Naive B cell (primary cell): ENCODE results near the gene ZNF536. TPM values are rescaled to one million over a fixed set of nuclear protein-coding genes. Genes with fewer than 3 reads are reported as not detected.

ENCODE experiments used
- ATAC-seq, 2 donors: fragments of 150-1000 bp; cut with Tn5 transposase; 2 replicates each; pipeline ENCODE4 v1.10.0; 2021; ENCODE audit warnings: low read depth in 2 of 2, mild to moderate bottlenecking in 2 of 2, moderate library complexity in 2 of 2
- DNase-seq: peaks from one replicate; pipeline ENCODE4 v3.0.0; 2022
- H3K27ac Mint-ChIP-seq, 6 donors: one replicate each; pipeline ENCODE4 v1.8.0; 2020 to 2022; ENCODE audit warnings: mild to moderate bottlenecking in 6 of 6, mixed read lengths in 6 of 6, moderate library complexity in 5 of 6, inconsistent platforms in 2 of 6
- H3K27me3 Mint-ChIP-seq, 3 donors: one replicate each; pipeline ENCODE4 v1.8.0; 2021 to 2022; ENCODE audit warnings: mixed read lengths in 3 of 3, mild to moderate bottlenecking in 1 of 3
- H3K36me3 Mint-ChIP-seq, 2 donors: one replicate each; pipeline ENCODE4 v1.8.0; 2020 to 2022; ENCODE audit warnings: mixed read lengths in 2 of 2, inconsistent platforms in 1 of 2, mild to moderate bottlenecking in 1 of 2
- H3K4me1 Mint-ChIP-seq, 3 donors: one replicate each; pipeline ENCODE4 v1.8.0; 2020 to 2022; ENCODE audit warnings: mixed read lengths in 3 of 3, inconsistent platforms in 1 of 3, mild to moderate bottlenecking in 1 of 3, moderate library complexity in 1 of 3
- H3K4me3 Mint-ChIP-seq, 8 donors: one replicate each; pipeline ENCODE4 v1.8.0; 2020 to 2022; ENCODE audit warnings: mild to moderate bottlenecking in 8 of 8, mixed read lengths in 8 of 8, moderate library complexity in 8 of 8, inconsistent platforms in 2 of 8
- H3K9me3 Mint-ChIP-seq, 7 donors: one replicate each; pipeline ENCODE4 v1.8.0; 2020 to 2022; ENCODE audit warnings: mixed read lengths in 7 of 7, mild to moderate bottlenecking in 5 of 7, inconsistent platforms in 2 of 7, moderate library complexity in 1 of 7
- polyA plus RNA-seq, 6 donors: library from polyadenylated mRNA; unstranded; fragments of 300-500 nt; fragmentation: Illumina TruSeq; gene quantifications; one replicate each; pipeline ENCODE4 v1.2.3, GENCODE V29; 2021; ENCODE audit warnings: low read depth in 6 of 6

ZNF536 gene
- polyA plus RNA-seq, 6 donors from 2014 or later = 0.08 TPM; not detected in 5

GRCh38 chr19:30521937-30522336, 149.8 kb downstream of the ZNF536 start:
- H3K27me3 Mint-ChIP-seq = no peaks in the 10 kb centered on the region
- no peak overlapping the region for H3K27ac Mint-ChIP-seq
- DNase-seq (no peak), ATAC-seq (no peak)
- no peak overlapping the region for H3K4me3 Mint-ChIP-seq
- no peaks in the 10 kb centered on the region for H3K36me3 Mint-ChIP-seq
- peaks cover 0 to 2% (median 0%) of the 10 kb centered on the region in 7 donors for H3K9me3 Mint-ChIP-seq
- no peaks in the 10 kb centered on the region for H3K4me1 Mint-ChIP-seq

- H3K27ac Mint-ChIP-seq = no peak overlapping the region
- no peak overlapping the region for H3K4me3 Mint-ChIP-seq
- peaks cover 0 to 3% (median 0%) of the 10 kb centered on the region in 7 donors for H3K9me3 Mint-ChIP-seq
- H3K4me1 Mint-ChIP-seq = no peaks in the 10 kb centered on the region
- ATAC-seq (no peak), DNase-seq (no peak)
- H3K36me3 Mint-ChIP-seq = no peaks in the 10 kb centered on the region
- H3K27me3 Mint-ChIP-seq = no peaks in the 10 kb centered on the region
These were observed 150.2 kb downstream of the ZNF536 start for GRCh38 chr19:30522341-30522740.

- Mint-ChIP-seq H3K36me3 (no peaks in the 10 kb centered on the region), H3K27ac (no peak overlapping the region), H3K4me3 (no peak overlapping the region), H3K27me3 (no peaks in the 10 kb centered on the region), H3K4me1 (no peaks in the 10 kb centered on the region), H3K9me3 (peaks cover 0 to 5% (median 0%) of the 10 kb centered on the region in 7 donors)
- ATAC-seq = no peak
- no peak for DNase-seq
These were observed 151.6 kb downstream of the ZNF536 start for GRCh38 chr19:30523791-30524190.

GRCh38 chr19:30525383-30525782, 153.2 kb downstream of the ZNF536 start:
- H3K9me3 Mint-ChIP-seq = peaks cover 0 to 5% (median 0%) of the 10 kb centered on the region in 7 donors
- no peak overlapping the region for H3K27ac Mint-ChIP-seq
- ATAC-seq (no peak), DNase-seq (no peak)
- no peaks in the 10 kb centered on the region for H3K36me3 Mint-ChIP-seq
- H3K4me3 Mint-ChIP-seq = no peak overlapping the region
- H3K27me3 Mint-ChIP-seq = no peaks in the 10 kb centered on the region
- H3K4me1 Mint-ChIP-seq = no peaks in the 10 kb centered on the region

GRCh38 chr19:30528919-30529318, 156.7 kb downstream of the ZNF536 start:
- H3K36me3 Mint-ChIP-seq = no peaks in the 10 kb centered on the region
- ATAC-seq (no peak), DNase-seq (no peak)
- H3K27me3 Mint-ChIP-seq = no peaks in the 10 kb centered on the region
- no peaks in the 10 kb centered on the region for H3K4me1 Mint-ChIP-seq
- no peak overlapping the region for H3K27ac Mint-ChIP-seq
- peaks cover 0 to 5% (median 0%) of the 10 kb centered on the region in 7 donors for H3K9me3 Mint-ChIP-seq
- H3K4me3 Mint-ChIP-seq = no peak overlapping the region

GRCh38 chr19:30529876-30530275, 157.7 kb downstream of the ZNF536 start:
- Mint-ChIP-seq H3K4me3 (no peak overlapping the region), H3K9me3 (peaks cover 0 to 5% (median 0%) of the 10 kb centered on the region in 7 donors), H3K36me3 (no peaks in the 10 kb centered on the region), H3K27me3 (no peaks in the 10 kb centered on the region), H3K27ac (no peak overlapping the region), H3K4me1 (no peaks in the 10 kb centered on the region)
- ATAC-seq (no peak), DNase-seq (no peak)

GRCh38 chr19:30530751-30531150, 158.6 kb downstream of the ZNF536 start:
- no peak overlapping the region for H3K4me3 Mint-ChIP-seq
- peaks cover 0 to 5% (median 0%) of the 10 kb centered on the region in 7 donors for H3K9me3 Mint-ChIP-seq
- ATAC-seq (no peak), DNase-seq (no peak)
- no peak overlapping the region for H3K27ac Mint-ChIP-seq
- H3K36me3 Mint-ChIP-seq = no peaks in the 10 kb centered on the region
- H3K27me3 Mint-ChIP-seq = no peaks in the 10 kb centered on the region
- H3K4me1 Mint-ChIP-seq = no peaks in the 10 kb centered on the region

- no peaks in the 10 kb centered on the region for H3K4me1 Mint-ChIP-seq
- DNase-seq (no peak), ATAC-seq (no peak)
- no peak overlapping the region for H3K4me3 Mint-ChIP-seq
- no peaks in the 10 kb centered on the region for H3K36me3 Mint-ChIP-seq
- no peak overlapping the region for H3K27ac Mint-ChIP-seq
- no peaks in the 10 kb centered on the region for H3K27me3 Mint-ChIP-seq
- H3K9me3 Mint-ChIP-seq = peaks cover 0 to 10% (median 2%) of the 10 kb centered on the region in 7 donors
These were observed 162.8 kb downstream of the ZNF536 start for GRCh38 chr19:30535011-30535410.

GRCh38 chr19:30536975-30537374, 164.8 kb downstream of the ZNF536 start:
- peaks cover 0 to 10% (median 2%) of the 10 kb centered on the region in 7 donors for H3K9me3 Mint-ChIP-seq
- ATAC-seq (no peak), DNase-seq (no peak)
- no peak overlapping the region for H3K4me3 Mint-ChIP-seq
- no peak overlapping the region for H3K27ac Mint-ChIP-seq
- no peaks in the 10 kb centered on the region for H3K27me3 Mint-ChIP-seq
- H3K4me1 Mint-ChIP-seq = no peaks in the 10 kb centered on the region
- H3K36me3 Mint-ChIP-seq = no peaks in the 10 kb centered on the region

GRCh38 chr19:30539315-30539714, 167.1 kb downstream of the ZNF536 start:
- H3K27me3 Mint-ChIP-seq = no peaks in the 10 kb centered on the region
- DNase-seq (no peak), ATAC-seq (no peak)
- H3K36me3 Mint-ChIP-seq = no peaks in the 10 kb centered on the region
- peaks cover 0 to 10% (median 2%) of the 10 kb centered on the region in 7 donors for H3K9me3 Mint-ChIP-seq
- no peaks in the 10 kb centered on the region for H3K4me1 Mint-ChIP-seq
- no peak overlapping the region for H3K27ac Mint-ChIP-seq
- H3K4me3 Mint-ChIP-seq = no peak overlapping the region

- Mint-ChIP-seq H3K4me1 (no peaks in the 10 kb centered on the region), H3K36me3 (no peaks in the 10 kb centered on the region), H3K4me3 (no peak overlapping the region), H3K9me3 (peaks cover 0 to 10% (median 2%) of the 10 kb centered on the region in 7 donors), H3K27me3 (no peaks in the 10 kb centered on the region), H3K27ac (no peak overlapping the region)
- DNase-seq = no peak
- no peak for ATAC-seq
These were observed 167.8 kb downstream of the ZNF536 start for GRCh38 chr19:30539981-30540380.

- no peak for ATAC-seq
- no peaks in the 10 kb centered on the region for H3K27me3 Mint-ChIP-seq
- DNase-seq = no peak
- H3K9me3 Mint-ChIP-seq = peaks cover 0 to 10% (median 2%) of the 10 kb centered on the region in 7 donors
- H3K4me1 Mint-ChIP-seq = no peaks in the 10 kb centered on the region
- H3K27ac Mint-ChIP-seq = no peak overlapping the region
- H3K4me3 Mint-ChIP-seq = no peak overlapping the region
- H3K36me3 Mint-ChIP-seq = no peaks in the 10 kb centered on the region
These were observed 168.6 kb downstream of the ZNF536 start for GRCh38 chr19:30540761-30541160.

GRCh38 chr19:30541575-30541974, 169.4 kb downstream of the ZNF536 start:
- Mint-ChIP-seq H3K4me1 (no peaks in the 10 kb centered on the region), H3K9me3 (peaks cover 0 to 10% (median 2%) of the 10 kb centered on the region in 7 donors), H3K27ac (no peak overlapping the region), H3K4me3 (peak overlapping the region in 1 of 8 donors; percentile 33), H3K36me3 (no peaks in the 10 kb centered on the region), H3K27me3 (no peaks in the 10 kb centered on the region)
- DNase-seq (no peak), ATAC-seq (no peak)

GRCh38 chr19:30543243-30543945, 171.2 kb downstream of the ZNF536 start:
- Mint-ChIP-seq H3K27ac (no peak overlapping the region), H3K9me3 (peaks cover 0 to 10% (median 2%) of the 10 kb centered on the region in 7 donors), H3K27me3 (no peaks in the 10 kb centered on the region), H3K4me1 (no peaks in the 10 kb centered on the region), H3K4me3 (no peak overlapping the region), H3K36me3 (no peaks in the 10 kb centered on the region)
- no peak for ATAC-seq
- no peak for DNase-seq
